Measurements from ENCODE around the gene PBX3.

DNA sequence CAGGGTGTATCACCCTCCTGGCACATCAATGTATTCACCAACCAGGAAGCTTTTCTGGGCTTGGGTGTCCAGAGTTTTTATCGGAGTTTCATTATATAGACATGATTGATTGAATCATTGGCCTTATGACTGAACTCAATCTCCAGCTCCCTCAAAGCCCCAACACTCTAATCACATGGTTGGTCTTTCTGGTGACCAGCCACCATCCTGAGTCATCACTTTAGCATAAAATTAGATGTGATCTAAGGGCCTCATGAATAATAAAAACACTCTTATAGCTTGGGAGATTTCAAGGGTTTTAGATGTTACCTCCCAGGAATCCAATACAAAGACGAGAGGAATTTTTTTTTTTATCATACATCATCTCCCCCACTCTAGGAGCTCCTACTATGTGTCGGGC is 7.7 kb upstream of the PBX3 start:
- no peak for TF ChIP-seq POLR2A (IDR thresholded peaks at IDR 0.05)
- TF ChIP-seq, protein P1, sequence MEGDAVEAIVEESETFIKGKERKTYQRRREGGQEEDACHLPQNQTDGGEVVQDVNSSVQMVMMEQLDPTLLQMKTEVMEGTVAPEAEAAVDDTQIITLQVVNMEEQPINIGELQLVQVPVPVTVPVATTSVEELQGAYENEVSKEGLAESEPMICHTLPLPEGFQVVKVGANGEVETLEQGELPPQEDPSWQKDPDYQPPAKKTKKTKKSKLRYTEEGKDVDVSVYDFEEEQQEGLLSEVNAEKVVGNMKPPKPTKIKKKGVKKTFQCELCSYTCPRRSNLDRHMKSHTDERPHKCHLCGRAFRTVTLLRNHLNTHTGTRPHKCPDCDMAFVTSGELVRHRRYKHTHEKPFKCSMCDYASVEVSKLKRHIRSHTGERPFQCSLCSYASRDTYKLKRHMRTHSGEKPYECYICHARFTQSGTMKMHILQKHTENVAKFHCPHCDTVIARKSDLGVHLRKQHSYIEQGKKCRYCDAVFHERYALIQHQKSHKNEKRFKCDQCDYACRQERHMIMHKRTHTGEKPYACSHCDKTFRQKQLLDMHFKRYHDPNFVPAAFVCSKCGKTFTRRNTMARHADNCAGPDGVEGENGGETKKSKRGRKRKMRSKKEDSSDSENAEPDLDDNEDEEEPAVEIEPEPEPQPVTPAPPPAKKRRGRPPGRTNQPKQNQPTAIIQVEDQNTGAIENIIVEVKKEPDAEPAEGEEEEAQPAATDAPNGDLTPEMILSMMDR (IDR thresholded peaks at IDR 0.05): no peak
